ENCODE results near the gene RASGEF1C.

Gene RASGEF1C

GRCh38 chr5:180118391-180118791 lies 90.6 kb downstream of the RASGEF1C start:
- no peak for DNase-seq

- DNase-seq = no peak
Observed at GRCh38 chr5:180117000-180117725, 91.8 kb downstream of the RASGEF1C start.

- DNase-seq = no peak
Observed at GRCh38 chr5:180116077-180116999, 92.7 kb downstream of the RASGEF1C start.

GRCh38 chr5:180115326-180116076 lies 93.5 kb downstream of the RASGEF1C start:
- DNase-seq = no peak

GRCh38 chr5:180114304-180115003 lies 94.6 kb downstream of the RASGEF1C start:
- no peak for DNase-seq

- no peak for DNase-seq
Observed at GRCh38 chr5:180113660-180114303, 95.2 kb downstream of the RASGEF1C start.

GRCh38 chr5:180112181-180112861 lies 96.7 kb downstream of the RASGEF1C start:
- no peak for DNase-seq

- no peak for DNase-seq
Observed at GRCh38 chr5:180111273-180112002, 97.6 kb downstream of the RASGEF1C start.

GRCh38 chr5:180109920-180110319 lies 99.1 kb downstream of the RASGEF1C start:
- no peak for DNase-seq

- no peak for DNase-seq
Observed at GRCh38 chr5:180107005-180107404, 102.0 kb downstream of the RASGEF1C start.

GRCh38 chr5:180105827-180106312 lies 103.1 kb downstream of the RASGEF1C start:
- no peak for DNase-seq

GRCh38 chr5:180104168-180104530 lies 104.9 kb downstream of the RASGEF1C start:
- DNase-seq = no peak

- no peak for DNase-seq
Observed at GRCh38 chr5:180103487-180104167, 105.4 kb downstream of the RASGEF1C start.

- DNase-seq = no peak
Observed at GRCh38 chr5:180102636-180103035, 106.4 kb downstream of the RASGEF1C start.

- no peak for DNase-seq
Observed at GRCh38 chr5:180101451-180102105, 107.4 kb downstream of the RASGEF1C start.

- DNase-seq = no peak
Observed at GRCh38 chr5:180100621-180101450, 108.2 kb downstream of the RASGEF1C start.

- DNase-seq = no peak
Observed at GRCh38 chr5:180099733-180100611, 109.0 kb downstream of the RASGEF1C start.
